ENCODE data around the gene SPEM3. TPM values are rescaled to one million over a fixed set of nuclear protein-coding genes. Genes with fewer than 3 reads are reported as not detected.

Gene SPEM3
- total and polyA plus RNA-seq, 3 experiments from 2014 or later = not detected

DNA sequence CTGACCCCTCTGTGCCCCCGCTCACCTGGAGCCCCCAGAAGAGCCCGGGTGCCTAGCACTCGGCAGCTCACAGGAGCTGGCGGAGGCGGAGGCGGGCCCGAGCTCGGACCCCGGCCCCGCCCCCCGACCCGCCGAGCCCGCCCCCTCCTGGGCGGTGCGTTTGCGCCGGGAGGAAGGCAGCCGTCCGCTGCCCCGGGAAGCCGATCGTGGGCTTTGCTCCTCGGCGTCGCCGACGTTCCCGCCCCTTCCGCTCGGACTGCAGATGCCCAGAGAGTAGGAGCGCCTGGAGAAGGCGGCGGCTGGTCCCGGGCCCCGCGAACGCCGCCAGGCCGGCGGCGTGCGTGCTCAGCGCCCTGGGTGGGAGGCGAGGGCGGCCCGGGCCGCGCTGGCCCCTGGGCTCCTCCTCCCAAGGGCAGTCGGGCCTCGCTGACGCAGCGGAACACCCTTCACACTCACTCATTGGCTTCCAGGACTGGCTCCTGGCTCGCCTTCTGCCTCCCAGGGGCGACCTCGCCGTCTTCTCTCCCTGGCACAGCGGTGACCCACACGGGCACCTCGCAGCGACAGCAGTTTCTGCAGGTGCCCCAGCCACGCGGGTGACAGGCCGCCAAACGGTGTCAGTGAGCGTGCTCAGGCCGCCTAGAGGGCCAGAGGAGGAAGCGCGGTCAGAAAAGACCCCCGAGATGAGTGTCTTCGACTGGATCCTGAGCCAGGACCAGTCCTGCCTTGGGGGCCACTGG lies 34.0 kb upstream of the SPEM3 start, which contains the start of gene PLSCR3:
TSS of gene PLSCR3 (minus strand) at position 74 of the 740 bp plus-strand sequence. CDS start 415 bp downstream, outside the sequence.
- H3K9me3 Mint-ChIP-seq = no peaks in the 10 kb centered on the region

DNA sequence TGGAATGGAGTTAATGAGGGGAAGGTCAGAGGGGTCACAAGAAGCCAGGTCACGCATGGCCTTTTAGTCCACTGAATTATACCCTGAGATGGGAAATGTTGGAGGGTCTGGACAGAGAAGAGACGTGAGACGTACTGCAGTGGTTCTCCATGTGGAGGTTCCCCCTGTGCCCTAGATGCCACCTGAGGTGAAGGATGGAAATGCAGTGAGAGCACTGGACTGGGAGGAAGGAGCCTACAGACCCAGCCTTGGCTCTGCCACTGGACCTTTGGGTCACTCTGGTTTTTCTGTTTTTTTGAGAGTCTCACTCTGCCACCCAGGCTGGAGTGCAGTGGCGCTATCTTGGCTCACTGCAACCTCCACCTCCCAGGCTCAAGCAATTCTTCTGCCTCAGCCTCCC lies 32.5 kb upstream of the SPEM3 start:
- DNase-seq = peak in 1 of 5 donors; percentile 20
- H3K27ac ChIP-seq (ENCODE audit: low read depth, low read length) = no peak overlapping the region
- peaks cover 0 to 22% (median 0%) of the 10 kb centered on the region in 3 donors for H3K36me3 Mint-ChIP-seq
- peaks cover 26% of the 10 kb centered on the region for H3K4me1 ChIP-seq (ENCODE audit: insufficient read depth, low read length)
- no peaks in the 10 kb centered on the region for H3K27me3 ChIP-seq (ENCODE audit: insufficient read depth, low read length, poor library complexity, severe bottlenecking)
- ChIA-PET CTCF (no interaction called here), POLR2A (interaction anchor here (0.7 kb wide), 1 partner anchor 163 kb away, joined by 3 read pairs; no protein-coding TSS in a partner anchor)
- H3K9me3 ChIP-seq (ENCODE audit: low read length) = no peaks in the 10 kb centered on the region
- peak overlapping the region in 6 of 7 donors; percentile 11 to 78 (median 48) for H3K4me3 Mint-ChIP-seq
- H3K4me3 ChIP-seq (ENCODE audit: low read length) = no peak overlapping the region
- H3K36me3 ChIP-seq (ENCODE audit: insufficient read depth, low read length) = peaks cover 13% of the 10 kb centered on the region
- no peaks in the 10 kb centered on the region for H3K9me3 Mint-ChIP-seq
- H3K27me3 Mint-ChIP-seq = no peaks in the 10 kb centered on the region
- H3K4me1 Mint-ChIP-seq = peaks cover 20 to 36% (median 21%) of the 10 kb centered on the region in 3 donors
- peak overlapping the region in 3 of 8 donors; percentile 47 to 76 (median 70) for H3K27ac Mint-ChIP-seq

More for the DNA sequence above, 34.0 kb upstream of the SPEM3 start, which contains the start of gene PLSCR3:
- Mint-ChIP-seq H3K36me3 (peaks cover 0 to 38% (median 3%) of the 10 kb centered on the region in 3 donors), H3K27ac (peak within 1 kb of the TSS; percentile 90 to 98 (median 96)), H3K27me3 (no peaks in the 10 kb centered on the region), H3K4me3 (peak within 1 kb of the TSS; percentile 91 to 99 (median 95)), H3K4me1 (peaks cover 21 to 46% (median 27%) of the 10 kb centered on the region in 3 donors)
- peaks cover 35% of the 10 kb centered on the region for H3K4me1 ChIP-seq (ENCODE audit: insufficient read depth, low read length)
- H3K27ac ChIP-seq (ENCODE audit: low read depth, low read length) = peak within 1 kb of the TSS; percentile 80
- ChIA-PET CTCF (interaction anchor here (1.1 to 1.3 kb wide), 2 partner anchors 8 to 10 kb away, joined by 3 to 8 read pairs; no protein-coding TSS in a partner anchor), POLR2A (interaction anchor here (0.6 to 1.8 kb wide), 7 partner anchors 9 to 91 kb away, joined by 3 to 12 read pairs (median 4); partner anchors contain the start of genes POLR2A, TMEM102, TMEM256 and ZBTB4)
- H3K9me3 ChIP-seq (ENCODE audit: low read length) = no peaks in the 10 kb centered on the region
- H3K27me3 ChIP-seq (ENCODE audit: insufficient read depth, low read length, poor library complexity, severe bottlenecking) = no peaks in the 10 kb centered on the region
- peaks cover 28% of the 10 kb centered on the region for H3K36me3 ChIP-seq (ENCODE audit: insufficient read depth, low read length)
- peak; percentile 76 to 86 (median 83) for DNase-seq
- H3K4me3 ChIP-seq (ENCODE audit: low read length) = peak within 1 kb of the TSS; percentile 88

DNA sequence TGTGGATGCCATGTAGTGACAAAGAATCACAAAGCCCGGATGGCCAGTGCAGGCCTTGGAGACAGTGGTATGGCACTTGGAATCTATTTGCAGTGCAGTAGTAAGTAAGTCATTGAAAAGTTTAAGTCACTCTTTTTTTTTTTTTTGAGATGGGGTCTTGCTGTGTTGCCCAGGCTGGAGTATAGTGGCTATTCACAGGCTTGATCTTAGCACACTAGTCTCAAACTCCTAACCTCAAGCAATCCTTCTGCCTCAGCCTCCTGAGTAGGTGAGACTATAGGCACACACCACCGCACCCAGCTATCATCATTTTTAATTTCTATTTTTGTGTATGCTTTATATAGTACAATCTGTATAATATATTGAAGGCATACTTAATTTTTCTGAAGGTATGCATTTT lies 30.0 kb upstream of the SPEM3 start:
- peaks cover 0 to 6% (median 0%) of the 10 kb centered on the region in 3 donors for H3K36me3 Mint-ChIP-seq
- no peaks in the 10 kb centered on the region for H3K9me3 ChIP-seq (ENCODE audit: low read length)
- H3K4me3 Mint-ChIP-seq = peak overlapping the region in 1 of 7 donors; percentile 52
- no peak for DNase-seq
- H3K9me3 Mint-ChIP-seq = no peaks in the 10 kb centered on the region
- ChIA-PET POLR2A (no interaction called here), CTCF (interaction anchor here (1.1 to 2.1 kb wide), 3 partner anchors 37 to 43 kb away, joined by 3 to 10 read pairs (median 4); partner anchors contain the start of gene TMEM102)
- H3K27ac ChIP-seq (ENCODE audit: low read depth, low read length) = no peak overlapping the region
- H3K4me3 ChIP-seq (ENCODE audit: low read length) = no peak overlapping the region
- no peak overlapping the region for H3K27ac Mint-ChIP-seq
- no peaks in the 10 kb centered on the region for H3K27me3 ChIP-seq (ENCODE audit: insufficient read depth, low read length, poor library complexity, severe bottlenecking)
- H3K4me1 ChIP-seq (ENCODE audit: insufficient read depth, low read length) = peaks cover 13% of the 10 kb centered on the region
- no peaks in the 10 kb centered on the region for H3K36me3 ChIP-seq (ENCODE audit: insufficient read depth, low read length)
- H3K27me3 Mint-ChIP-seq = no peaks in the 10 kb centered on the region
- H3K4me1 Mint-ChIP-seq = peaks cover 14 to 26% (median 14%) of the 10 kb centered on the region in 3 donors

DNA sequence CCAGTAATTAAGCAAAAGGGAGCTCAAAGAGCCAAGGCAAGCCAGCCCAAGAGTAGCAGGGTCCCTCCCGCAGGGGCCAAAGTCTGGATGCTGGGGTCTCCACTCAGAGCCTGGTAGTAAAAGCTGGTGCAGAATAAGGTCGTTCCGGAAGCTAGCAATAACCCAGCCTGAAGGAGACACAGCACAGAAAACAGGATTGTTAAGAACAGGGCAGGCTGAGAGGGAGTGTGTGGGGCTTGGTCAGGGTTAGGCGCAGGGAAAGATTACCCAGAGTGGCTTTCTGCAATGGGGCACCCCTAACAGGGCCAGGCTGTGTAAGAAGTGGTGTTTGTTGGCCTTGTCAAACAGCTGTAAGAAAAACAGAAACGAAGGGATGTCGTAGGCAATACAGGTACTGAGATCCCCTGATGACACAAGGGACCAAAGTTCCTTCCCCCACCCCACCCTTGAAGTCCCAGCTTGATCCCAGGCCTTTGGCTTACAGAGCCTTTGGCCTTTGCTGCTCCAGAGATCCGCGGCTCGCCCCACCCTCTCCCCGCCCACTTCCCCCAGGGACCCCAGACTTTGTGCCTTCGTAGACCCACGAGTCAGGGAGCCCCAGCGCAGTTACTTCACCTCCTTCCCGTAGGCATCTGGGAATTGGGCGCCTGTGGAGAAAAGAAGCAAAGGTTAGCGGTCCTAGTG lies 25.5 kb upstream of the SPEM3 start:
- H3K4me1 Mint-ChIP-seq = peaks cover 17 to 34% (median 18%) of the 10 kb centered on the region in 3 donors
- CTCF ChIA-PET = interaction anchor here (0.7 to 2.2 kb wide), 8 partner anchors 9 to 690 kb away, joined by 3 to 20 read pairs (median 5); partner anchors contain the start of genes ACAP1, PLSCR3, TMEM102 and TP53

DNA sequence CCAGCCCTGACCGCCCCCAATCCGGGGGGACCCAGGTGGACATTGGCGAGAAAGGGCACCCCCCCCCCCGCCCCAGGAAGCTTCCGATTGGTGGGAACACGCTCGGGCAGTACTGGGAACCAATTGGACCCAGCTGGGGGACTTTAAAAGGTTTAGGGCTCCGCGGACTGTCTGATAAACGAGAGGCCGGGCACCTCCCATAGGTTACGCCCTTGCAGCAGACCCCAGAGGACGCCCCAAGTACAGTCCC lies 25.0 kb upstream of the SPEM3 start:
- no peaks in the 10 kb centered on the region for H3K9me3 Mint-ChIP-seq
- peaks cover 0 to 5% (median 0%) of the 10 kb centered on the region in 3 donors for H3K36me3 Mint-ChIP-seq
- H3K4me1 ChIP-seq (ENCODE audit: insufficient read depth, low read length) = peaks cover 16% of the 10 kb centered on the region
- peak overlapping the region; percentile 67 for H3K27ac ChIP-seq (ENCODE audit: low read depth, low read length)
- DNase-seq = no peak
- CTCF ChIA-PET = interaction anchor here (0.6 to 2.2 kb wide), 7 partner anchors 27 to 283 kb away, joined by 3 to 20 read pairs (median 5); partner anchors contain the start of genes ACAP1, TMEM102 and TP53
- H3K4me3 Mint-ChIP-seq = peak overlapping the region; percentile 90 to 99 (median 97)
- peak overlapping the region; percentile 90 for H3K4me3 ChIP-seq (ENCODE audit: low read length)
- H3K27ac Mint-ChIP-seq = peak overlapping the region; percentile 83 to 99 (median 96)
- no peaks in the 10 kb centered on the region for H3K36me3 ChIP-seq (ENCODE audit: insufficient read depth, low read length)
- peaks cover 17 to 34% (median 18%) of the 10 kb centered on the region in 3 donors for H3K4me1 Mint-ChIP-seq
- POLR2A ChIA-PET = interaction anchor here (0.6 to 1.6 kb wide), 13 partner anchors 10 to 926 kb away, joined by 3 to 16 read pairs (median 5); partner anchors contain the start of genes ACAP1, DVL2, PLSCR3 and TMEM102
- H3K9me3 ChIP-seq (ENCODE audit: low read length) = no peaks in the 10 kb centered on the region
- H3K27me3 ChIP-seq (ENCODE audit: insufficient read depth, low read length, poor library complexity, severe bottlenecking) = no peaks in the 10 kb centered on the region
- peaks cover 0 to 2% of the 10 kb centered on the region in 2 donors for H3K27me3 Mint-ChIP-seq

More for the DNA sequence above, 25.5 kb upstream of the SPEM3 start:
- POLR2A ChIA-PET = interaction anchor here (0.7 to 1.6 kb wide), 9 partner anchors 9 to 284 kb away, joined by 3 to 16 read pairs (median 5); partner anchors contain the start of genes ACAP1, DVL2, PLSCR3 and TMEM102
- no peaks in the 10 kb centered on the region for H3K9me3 ChIP-seq (ENCODE audit: low read length)
- H3K27ac Mint-ChIP-seq = peak overlapping the region; percentile 83 to 99 (median 96)
- peaks cover 0 to 5% (median 0%) of the 10 kb centered on the region in 3 donors for H3K36me3 Mint-ChIP-seq
- H3K4me3 ChIP-seq (ENCODE audit: low read length) = peak overlapping the region; percentile 90
- no peaks in the 10 kb centered on the region for H3K36me3 ChIP-seq (ENCODE audit: insufficient read depth, low read length)
- peaks cover 16% of the 10 kb centered on the region for H3K4me1 ChIP-seq (ENCODE audit: insufficient read depth, low read length)
- peak in 3 of 5 donors; percentile 17 to 28 (median 26) for DNase-seq
- H3K27me3 ChIP-seq (ENCODE audit: insufficient read depth, low read length, poor library complexity, severe bottlenecking) = no peaks in the 10 kb centered on the region
- peaks cover 0 to 2% of the 10 kb centered on the region in 2 donors for H3K27me3 Mint-ChIP-seq
- H3K27ac ChIP-seq (ENCODE audit: low read depth, low read length) = peak overlapping the region; percentile 67
- peak overlapping the region; percentile 90 to 99 (median 97) for H3K4me3 Mint-ChIP-seq
- no peaks in the 10 kb centered on the region for H3K9me3 Mint-ChIP-seq

DNA sequence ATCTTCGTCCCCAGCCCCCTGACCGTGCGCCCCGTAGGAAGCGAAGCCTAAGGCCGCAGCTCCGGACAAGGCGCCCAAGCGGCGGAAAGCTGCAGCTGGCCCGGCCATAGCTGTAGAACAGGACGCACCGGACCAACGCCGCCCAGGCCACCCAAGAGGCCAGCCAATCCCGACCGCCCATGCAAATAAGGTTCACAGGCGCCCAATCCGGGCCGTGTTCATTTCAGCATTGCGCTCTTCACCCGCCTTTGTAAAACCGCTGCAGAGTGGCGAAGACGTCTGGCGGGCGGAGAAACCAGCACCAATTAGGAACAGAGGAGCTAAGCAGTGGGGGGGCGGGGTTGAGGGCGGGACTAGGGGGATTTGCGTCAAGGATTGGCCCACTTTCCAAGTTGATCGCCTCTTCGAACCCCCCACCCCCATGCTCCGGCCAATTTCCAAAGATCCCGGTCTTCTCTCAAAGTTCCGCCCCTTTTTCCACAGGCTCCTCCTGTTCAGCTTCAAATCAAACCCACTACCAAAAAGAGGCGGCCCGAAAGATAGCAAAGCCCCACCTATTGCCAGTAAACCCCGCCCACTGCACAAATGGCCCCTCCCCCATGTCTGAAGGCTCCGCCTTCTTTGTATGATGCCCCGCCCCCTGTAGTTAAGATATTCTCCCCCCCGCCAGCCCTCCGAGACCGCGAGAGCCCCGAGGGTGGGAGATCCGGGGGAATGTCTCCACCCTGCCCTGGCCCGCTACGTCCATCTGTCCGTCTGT lies 24.5 kb upstream of the SPEM3 start, which contains the start of gene TMEM256:
TSS of gene TMEM256 (minus strand) at position 121 of the 760 bp plus-strand sequence. CDS start at position 108, 13 bp downstream.
- Histone ChIP-seq H3K4me1 (ENCODE audit: insufficient read depth, low read length) (peaks cover 16% of the 10 kb centered on the region), H3K36me3 (ENCODE audit: insufficient read depth, low read length) (no peaks in the 10 kb centered on the region), H3K27me3 (ENCODE audit: insufficient read depth, low read length, poor library complexity, severe bottlenecking) (no peaks in the 10 kb centered on the region), H3K4me3 (ENCODE audit: low read length) (peak within 1 kb of the TSS; percentile 90), H3K9me3 (ENCODE audit: low read length) (no peaks in the 10 kb centered on the region), H3K27ac (ENCODE audit: low read depth, low read length) (peak within 1 kb of the TSS; percentile 67)
- H3K9me3 Mint-ChIP-seq = no peaks in the 10 kb centered on the region
- H3K27me3 Mint-ChIP-seq = peaks cover 0 to 2% of the 10 kb centered on the region in 2 donors
- CTCF ChIA-PET = interaction anchor here (0.6 to 2.2 kb wide), 9 partner anchors 16 to 283 kb away, joined by 3 to 20 read pairs (median 4); partner anchors contain the start of genes ACAP1, TMEM102 and TP53
- H3K36me3 Mint-ChIP-seq = peaks cover 0 to 5% (median 0%) of the 10 kb centered on the region in 3 donors
- POLR2A ChIA-PET = interaction anchor here (0.5 to 1.6 kb wide), 15 partner anchors 10 to 925 kb away, joined by 3 to 16 read pairs (median 4); partner anchors contain the start of genes ACAP1, DVL2, PLSCR3 and TMEM102
- H3K27ac Mint-ChIP-seq = peak within 1 kb of the TSS; percentile 83 to 99 (median 96)
- H3K4me3 Mint-ChIP-seq = peak within 1 kb of the TSS; percentile 90 to 99 (median 97)
- peaks cover 17 to 36% (median 21%) of the 10 kb centered on the region in 3 donors for H3K4me1 Mint-ChIP-seq
- DNase-seq = peak; percentile 91 to 97 (median 95)

Data from CD8-positive, alpha-beta memory T cell (primary cell).